LHCN-M2 (cell line): ENCODE results near the gene NDUFA7. TPM values are rescaled to one million over a fixed set of nuclear protein-coding genes. Genes with fewer than 3 reads are reported as not detected.
"Not testable (repeated sequence)": the region's sequence is repeated elsewhere in the genome, so short reads cannot be mapped to it uniquely, and the experiment has no call there.

ENCODE experiments used
- DNase-seq: peaks from one replicate; pipeline ENCODE4 v3.0.0-alpha.2; 2012; ENCODE audit warnings: low read depth
- polyA plus RNA-seq: library from polyadenylated mRNA; unstranded; fragments of >200 nt; gene quantifications from one replicate; pipeline ENCODE4 v1.2.1, GENCODE V29; 2012; ENCODE audit warnings: missing spikeins
- total RNA-seq: library from RNA; depleted of rRNA; stranded (reverse); fragments of >200 nt; gene quantifications from 2 replicates; pipeline ENCODE4 v1.2.3, GENCODE V29; 2014; rRNA removed

NDUFA7 gene
- total RNA-seq, result 22.7 and 34.9 TPM in 2 replicates
- 138 TPM for polyA plus RNA-seq

DNA sequence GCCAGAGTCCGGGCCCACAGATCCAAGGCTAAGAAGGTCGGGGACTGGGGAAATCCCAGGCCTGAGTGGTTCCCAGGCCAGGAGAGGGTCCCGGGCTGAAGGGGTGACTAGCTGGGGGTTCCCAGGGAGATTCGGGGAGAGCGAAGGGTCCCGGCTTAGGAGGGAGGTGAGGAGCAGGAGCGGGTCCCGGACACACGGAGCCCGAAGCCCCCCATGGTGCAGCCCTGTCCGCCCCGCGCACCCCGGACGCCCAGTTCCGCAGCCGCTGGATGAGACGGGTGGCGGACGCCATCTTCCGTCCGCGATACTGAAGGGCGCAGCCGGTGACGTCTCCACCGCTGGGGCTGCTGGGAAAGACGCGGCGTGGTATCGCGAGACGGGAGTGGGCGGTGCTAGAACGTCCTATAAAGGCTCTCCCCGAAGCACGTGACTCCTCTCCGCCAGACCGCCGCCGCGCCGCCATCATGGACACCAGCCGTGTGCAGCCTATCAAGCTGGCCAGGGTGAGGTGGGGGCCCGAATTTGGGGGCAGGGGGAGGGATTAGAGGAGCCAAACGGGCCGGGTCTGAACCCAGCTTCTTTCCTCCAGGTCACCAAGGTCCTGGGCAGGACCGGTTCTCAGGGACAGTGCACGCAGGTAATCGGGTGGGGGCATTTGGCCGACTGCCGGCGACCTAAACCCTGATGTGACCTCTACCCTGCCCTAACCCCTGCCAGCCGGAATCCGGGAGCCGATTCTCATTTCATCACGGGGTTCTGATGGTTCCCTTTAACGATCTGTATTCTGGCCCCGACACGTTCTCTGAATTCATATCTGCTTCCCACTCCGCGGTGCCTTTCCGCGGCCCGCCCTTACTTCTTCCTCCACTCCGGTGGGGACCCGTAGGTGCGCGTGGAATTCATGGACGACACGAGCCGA is at the start of gene NDUFA7, which contains the start of gene RPS28:
Gene NDUFA7 (minus strand): TSS at position 309 of the 919 bp plus-strand sequence. CDS start 17 bp downstream, at position 292.
Gene RPS28 (plus strand): TSS at position 430 of the 919 bp plus-strand sequence. CDS start 35 bp downstream, at position 465.
- DNase-seq, result peak; percentile 93

GRCh38 chr19:8370176-8371010 is 49.2 kb upstream of the NDUFA7 start:
- DNase-seq, result peak; percentile 49

DNA sequence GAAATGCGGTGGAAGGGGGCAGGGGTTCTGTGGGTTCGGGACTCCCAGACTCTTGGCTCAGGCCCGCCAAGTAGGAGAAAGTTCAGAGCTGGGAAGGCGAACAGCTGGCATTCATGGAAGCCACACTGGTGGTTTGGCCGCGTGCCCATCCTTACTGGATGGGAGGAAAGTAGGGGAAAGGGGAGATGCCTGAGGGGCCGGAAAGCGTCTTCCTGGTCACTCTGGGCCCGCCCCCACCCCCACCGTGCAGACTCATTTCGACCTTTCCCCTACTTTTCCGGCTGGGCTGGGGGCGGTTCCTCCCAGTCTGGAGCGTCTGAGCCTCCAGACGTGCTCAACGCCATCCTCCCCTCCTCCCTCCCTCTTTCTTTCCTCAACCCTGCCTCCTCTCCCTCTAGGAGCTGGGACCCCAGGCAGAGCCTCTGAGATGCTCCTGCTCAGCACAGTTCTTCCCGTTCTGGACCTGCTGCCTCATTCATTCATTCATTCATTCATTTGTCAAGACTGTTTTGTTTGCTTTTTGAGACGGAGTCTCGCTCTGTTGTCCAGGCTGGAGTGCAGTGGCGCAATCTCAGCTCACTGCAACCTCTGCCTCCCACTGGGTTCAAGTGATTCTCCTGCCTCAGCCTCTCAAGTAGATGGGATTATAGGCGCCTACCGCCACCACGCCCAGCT is 46.3 kb upstream of the NDUFA7 start:
- peak; percentile 97 for DNase-seq

DNA sequence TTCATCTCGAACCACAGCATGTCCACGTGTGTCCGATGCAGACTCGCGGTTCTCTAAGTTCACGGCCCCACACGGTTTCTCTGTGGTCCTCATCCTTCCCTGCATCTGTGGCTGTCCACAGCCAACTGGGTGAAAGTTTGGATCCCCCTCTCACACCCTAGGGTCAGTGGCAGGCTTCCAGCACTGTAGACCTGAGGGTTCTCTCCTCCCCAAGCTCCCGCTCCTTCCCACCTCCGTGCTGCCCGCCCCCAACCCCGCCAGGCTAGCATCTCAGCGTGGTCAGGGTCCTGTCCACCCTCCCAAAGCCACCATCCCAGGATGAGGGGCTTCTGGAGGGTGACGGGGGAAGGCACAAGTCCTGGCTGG is 45.8 kb upstream of the NDUFA7 start:
- DNase-seq, result peak; percentile 43

DNA sequence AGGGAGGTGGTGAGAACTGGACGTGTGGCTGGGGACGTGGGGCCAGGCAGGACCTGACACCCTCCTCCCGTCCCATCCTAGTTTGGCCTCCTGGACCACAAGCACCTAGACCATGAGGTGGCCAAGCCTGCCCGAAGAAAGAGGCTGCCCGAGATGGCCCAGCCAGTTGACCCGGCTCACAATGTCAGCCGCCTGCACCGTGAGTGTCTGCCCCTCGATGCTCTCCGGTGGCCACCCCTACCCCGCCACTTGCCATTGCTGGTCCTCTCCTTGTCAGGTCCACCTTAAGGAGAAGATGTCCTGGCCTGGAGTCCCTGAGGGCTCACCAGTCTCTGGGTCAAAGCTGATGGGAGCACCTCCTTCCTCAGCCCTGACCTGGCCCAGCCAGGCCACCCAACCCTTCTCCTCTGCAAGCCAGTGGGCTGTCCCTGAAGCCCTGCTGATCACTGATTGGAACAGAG is 45.0 kb upstream of the NDUFA7 start:
- no peak for DNase-seq

DNA sequence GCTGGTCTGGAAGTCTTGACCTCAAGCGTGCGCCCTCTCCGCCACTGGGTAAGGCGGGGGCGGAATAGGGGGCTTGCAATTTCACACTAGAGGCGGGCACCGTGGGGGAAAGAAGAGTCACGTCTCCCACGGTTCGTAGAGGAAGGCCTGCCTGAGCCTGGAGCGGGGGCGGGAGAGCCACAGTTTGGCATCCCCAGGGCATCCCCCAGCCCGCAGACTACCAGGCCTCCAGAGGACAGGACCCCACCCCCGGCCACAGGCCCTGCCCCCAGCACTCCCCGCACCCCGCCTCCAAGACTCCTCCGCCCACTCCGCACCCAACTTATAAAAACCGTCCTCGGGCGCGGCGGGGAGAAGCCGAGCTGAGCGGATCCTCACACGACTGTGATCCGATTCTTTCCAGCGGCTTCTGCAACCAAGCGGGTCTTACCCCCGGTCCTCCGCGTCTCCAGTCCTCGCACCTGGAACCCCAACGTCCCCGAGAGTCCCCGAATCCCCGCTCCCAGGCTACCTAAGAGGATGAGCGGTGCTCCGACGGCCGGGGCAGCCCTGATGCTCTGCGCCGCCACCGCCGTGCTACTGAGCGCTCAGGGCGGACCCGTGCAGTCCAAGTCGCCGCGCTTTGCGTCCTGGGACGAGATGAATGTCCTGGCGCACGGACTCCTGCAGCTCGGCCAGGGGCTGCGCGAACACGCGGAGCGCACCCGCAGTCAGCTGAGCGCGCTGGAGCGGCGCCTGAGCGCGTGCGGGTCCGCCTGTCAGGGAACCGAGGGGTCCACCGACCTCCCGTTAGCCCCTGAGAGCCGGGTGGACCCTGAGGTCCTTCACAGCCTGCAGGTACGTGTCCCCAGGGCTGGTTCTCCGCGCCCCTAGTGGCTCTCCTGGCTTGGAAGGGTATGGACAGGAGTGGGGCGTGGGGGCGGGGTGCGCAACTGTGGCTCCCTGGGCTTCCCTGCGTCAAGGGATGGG is 42.9 kb upstream of the NDUFA7 start, which contains the start of gene ANGPTL4:
Gene ANGPTL4 (plus strand): TSS at position 353 of the 969 bp plus-strand sequence. CDS start 167 bp downstream, at position 520.
- peak; percentile 85 for DNase-seq

GRCh38 chr19:8361921-8362793 is 41.0 kb upstream of the NDUFA7 start:
- peak; percentile 99 for DNase-seq

- no peak for DNase-seq
Observed at GRCh38 chr19:8360196-8360595, 39.0 kb upstream of the NDUFA7 start.

DNA sequence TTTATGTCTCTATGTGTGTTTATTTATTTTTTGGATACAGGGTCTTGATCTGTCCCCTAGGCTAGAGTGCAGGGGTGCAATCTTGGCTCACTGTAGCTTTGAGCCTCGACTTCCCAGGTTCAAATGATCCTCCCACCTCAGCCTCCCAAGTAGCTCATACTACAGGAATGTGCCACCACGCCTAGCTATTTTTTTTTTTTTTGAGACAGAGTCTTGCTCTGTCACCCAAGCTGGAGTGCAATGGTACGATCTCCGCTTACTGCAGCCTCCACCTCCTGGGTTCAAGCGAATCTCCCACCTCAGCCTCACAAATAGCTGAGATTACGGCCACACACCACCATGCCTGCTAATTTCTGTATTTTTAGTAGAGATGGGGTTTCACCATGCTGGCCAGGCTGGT is 37.8 kb upstream of the NDUFA7 start:
- DNase-seq, result no peak

- peak; percentile 80 for DNase-seq
Observed at GRCh38 chr19:8357007-8357521, 35.9 kb upstream of the NDUFA7 start.

- DNase-seq, result peak; percentile 100
Observed at GRCh38 chr19:8355631-8356402, 34.6 kb upstream of the NDUFA7 start.

DNA sequence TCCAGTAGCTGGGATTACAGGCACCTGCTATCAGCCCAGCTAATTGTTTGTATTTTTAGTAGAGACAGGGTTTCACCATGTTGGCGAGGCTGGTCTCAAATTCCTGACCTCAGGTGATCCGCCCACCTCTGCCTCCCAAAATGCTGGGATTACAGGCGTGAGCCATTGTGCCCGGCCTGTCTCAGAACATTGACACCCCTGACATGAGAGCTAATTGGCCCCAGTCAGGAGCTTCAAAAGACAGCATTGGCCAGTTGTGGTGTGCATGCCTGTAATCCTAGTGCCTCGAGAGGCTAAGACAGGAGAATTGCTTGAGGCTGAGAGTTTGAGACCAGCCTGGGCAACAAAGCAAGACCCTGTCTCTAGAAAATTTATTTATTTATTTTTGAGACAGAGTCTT is 31.7 kb upstream of the NDUFA7 start:
- not testable (repeated sequence) for DNase-seq

- no peak for DNase-seq
Observed at GRCh38 chr19:8352134-8352827, 31.1 kb upstream of the NDUFA7 start.

GRCh38 chr19:8349629-8350372 is 28.6 kb upstream of the NDUFA7 start:
- DNase-seq, result not testable (repeated sequence)

DNA sequence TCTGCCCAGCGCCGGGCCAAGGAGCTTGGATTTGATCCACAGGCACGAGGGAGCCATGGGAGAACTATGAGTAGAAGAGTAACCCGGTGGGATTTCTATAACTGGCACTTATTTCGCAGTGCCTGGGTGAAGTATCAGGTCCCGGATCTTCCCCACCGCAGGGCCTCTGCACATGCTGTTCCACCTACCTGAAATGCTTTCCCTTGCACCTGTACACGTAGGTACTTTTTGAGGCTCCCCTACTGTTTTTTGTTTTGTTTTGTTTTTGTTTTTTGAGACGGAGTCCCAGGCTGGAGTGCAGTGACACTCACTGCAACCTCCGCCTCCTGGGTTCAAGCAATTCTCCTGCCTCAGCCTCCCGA is 22.3 kb upstream of the NDUFA7 start:
- no peak for DNase-seq

GRCh38 chr19:8342684-8343482 is 21.7 kb upstream of the NDUFA7 start, which contains the start of gene KANK3:
TSS of gene KANK3 (minus strand) at chr19:8343262. CDS start at chr19:8337828, 5,434 bp downstream.
- peak; percentile 79 for DNase-seq
